Esophagus squamous epithelium (tissue), 5 donors: Measurements from ENCODE around the gene PDCD1LG2. TPM values are rescaled to one million over a fixed set of nuclear protein-coding genes. Genes with fewer than 3 reads are reported as not detected.
"Not testable (repeated sequence)": the region's sequence is repeated elsewhere in the genome, so short reads cannot be mapped to it uniquely, and the experiment has no call there.

Experiments used
- DNase-seq: peaks from one replicate; lab custom pipeline; 2025; lab: John Stamatoyannopoulos, UW
- H3K27ac ChIP-seq, 4 donors: fragments of 200-600 bp; sonication (generic); one replicate each; pipeline ENCODE4 v1.5.1; 2016 to 2019; ENCODE audit warnings: mild to moderate bottlenecking in 1 of 4
- H3K27me3 ChIP-seq, 4 donors: fragments of 200-600 bp; sonication (generic); 1 replicate in 3 of 4; 2 replicates in 1 of 4; pipeline versions ENCODE4 v1.5.1 to v1.6.0; 2017 to 2021; ENCODE audit warnings: antibody characterized with exemption in 1 of 4
- H3K36me3 ChIP-seq, 3 donors: fragments of 200-600 bp; sonication (generic); one replicate each; pipeline ENCODE4 v1.5.1; 2016 to 2019
- H3K4me1 ChIP-seq, 3 donors: fragments of 200-600 bp; sonication (generic); one replicate each; pipeline ENCODE4 v1.5.1; 2017 to 2019
- H3K4me3 ChIP-seq, 4 donors: fragments of 200-600 bp; sonication (generic); 1 replicate in 3 of 4; 2 replicates in 1 of 4; pipeline ENCODE4 v1.5.1; 2016 to 2019; ENCODE audit warnings: mild to moderate bottlenecking in 2 of 4, moderate library complexity in 1 of 4
- H3K9me3 ChIP-seq, 3 donors: fragments of 200-600 bp; sonication (generic); one replicate each; pipeline ENCODE4 v1.5.1; 2016 to 2019
- POLR2A ChIP-seq, 4 donors: fragments of 450-650 bp; IDR thresholded peaks; one replicate each; pipeline ENCODE4 v1.6.1; 2017; ENCODE audit warnings: antibody characterized with exemption in 4 of 4, mild to moderate bottlenecking in 4 of 4, moderate library complexity in 3 of 4
- WGBS, 2 donors: methylation state at CpG; one replicate each; pipeline ENCODE4 v1.1.5; 2018; 5-methylcytosine and 5-hydroxymethylcytosine counted together
- intact Hi-C: fragments of 100-400 bp; cut with DNase I; formaldehyde crosslinking; loops from one replicate; pipeline ENCODE4 v1.15.0; 2022
- total RNA-seq, 4 donors: library from RNA; depleted of rRNA; stranded (reverse); fragments of >200 nt; gene quantifications; one replicate each; pipeline ENCODE4 v1.1.0, GENCODE V29; 2016
- TF ChIP-seq, protein P1 (sequence below), 6 experiments: fragments of 450-650 bp in 4 of 6; fragments of 200-600 bp in 2 of 6; sonication (generic) in 2 of 6; IDR thresholded peaks; one replicate each; pipeline ENCODE4 v1.5.1; 2016 to 2019; ENCODE audit warnings: antibody characterized with exemption in 6 of 6, mild to moderate bottlenecking in 4 of 6, moderate library complexity in 4 of 6
- donor health status: DM: yes; HTN: yes; CAD: no.

The PDCD1LG2 gene
- total RNA-seq, 4 donors from 2014 or later: 0.23 to 3.6 (median 0.31) TPM

DNA sequence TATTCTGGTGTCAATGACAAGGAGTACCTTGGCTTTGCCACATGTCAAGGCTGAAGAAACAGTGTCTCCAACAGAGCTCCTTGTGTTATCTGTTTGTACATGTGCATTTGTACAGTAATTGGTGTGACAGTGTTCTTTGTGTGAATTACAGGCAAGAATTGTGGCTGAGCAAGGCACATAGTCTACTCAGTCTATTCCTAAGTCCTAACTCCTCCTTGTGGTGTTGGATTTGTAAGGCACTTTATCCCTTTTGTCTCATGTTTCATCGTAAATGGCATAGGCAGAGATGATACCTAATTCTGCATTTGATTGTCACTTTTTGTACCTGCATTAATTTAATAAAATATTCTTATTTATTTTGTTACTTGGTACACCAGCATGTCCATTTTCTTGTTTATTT, 40.2 kb upstream of the PDCD1LG2 start:
- Histone ChIP-seq H3K4me3 (no peak overlapping the region), H3K9me3 (no peaks in the 10 kb centered on the region), H3K36me3 (peaks cover 0 to 12% (median 0%) of the 10 kb centered on the region in 3 donors), H3K4me1 (no peaks in the 10 kb centered on the region), H3K27me3 (no peaks in the 10 kb centered on the region), H3K27ac (no peak overlapping the region)
- 72 to 100% methylated on average over 1 of the region's 1 CpG for WGBS, 2 donors
- no peak for DNase-seq
- TF ChIP-seq, protein P1, sequence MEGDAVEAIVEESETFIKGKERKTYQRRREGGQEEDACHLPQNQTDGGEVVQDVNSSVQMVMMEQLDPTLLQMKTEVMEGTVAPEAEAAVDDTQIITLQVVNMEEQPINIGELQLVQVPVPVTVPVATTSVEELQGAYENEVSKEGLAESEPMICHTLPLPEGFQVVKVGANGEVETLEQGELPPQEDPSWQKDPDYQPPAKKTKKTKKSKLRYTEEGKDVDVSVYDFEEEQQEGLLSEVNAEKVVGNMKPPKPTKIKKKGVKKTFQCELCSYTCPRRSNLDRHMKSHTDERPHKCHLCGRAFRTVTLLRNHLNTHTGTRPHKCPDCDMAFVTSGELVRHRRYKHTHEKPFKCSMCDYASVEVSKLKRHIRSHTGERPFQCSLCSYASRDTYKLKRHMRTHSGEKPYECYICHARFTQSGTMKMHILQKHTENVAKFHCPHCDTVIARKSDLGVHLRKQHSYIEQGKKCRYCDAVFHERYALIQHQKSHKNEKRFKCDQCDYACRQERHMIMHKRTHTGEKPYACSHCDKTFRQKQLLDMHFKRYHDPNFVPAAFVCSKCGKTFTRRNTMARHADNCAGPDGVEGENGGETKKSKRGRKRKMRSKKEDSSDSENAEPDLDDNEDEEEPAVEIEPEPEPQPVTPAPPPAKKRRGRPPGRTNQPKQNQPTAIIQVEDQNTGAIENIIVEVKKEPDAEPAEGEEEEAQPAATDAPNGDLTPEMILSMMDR (IDR thresholded peaks at IDR 0.05): no peak
- TF ChIP-seq POLR2A (IDR thresholded peaks at IDR 0.05): no peak
- intact Hi-C loops: no loop called here

DNA sequence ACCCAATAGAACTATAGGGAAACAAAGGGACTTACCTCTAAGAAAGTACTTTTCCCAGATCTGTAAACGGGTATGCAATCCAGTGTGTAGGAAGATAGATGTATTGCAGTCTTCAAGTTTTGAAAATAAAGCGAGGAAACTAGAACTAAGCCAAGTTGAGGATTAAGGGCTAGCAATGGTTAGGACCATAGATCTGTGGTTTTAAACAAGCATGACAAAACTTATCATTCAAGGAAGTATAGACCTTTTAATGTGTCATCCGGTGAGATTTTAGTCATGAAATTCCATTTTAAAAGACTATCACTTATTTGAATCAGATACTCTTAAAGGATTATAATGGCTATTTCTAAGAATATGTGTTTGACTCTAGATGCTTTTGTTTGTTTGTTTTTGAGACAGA, 39.5 kb upstream of the PDCD1LG2 start:
- TF ChIP-seq POLR2A (IDR thresholded peaks at IDR 0.05): no peak
- TF ChIP-seq, protein P1 (IDR thresholded peaks at IDR 0.05): no peak
- H3K4me1 ChIP-seq: no peaks in the 10 kb centered on the region
- no peak overlapping the region for H3K27ac ChIP-seq
- peaks cover 0 to 6% (median 0%) of the 10 kb centered on the region in 3 donors for H3K36me3 ChIP-seq
- H3K9me3 ChIP-seq: no peaks in the 10 kb centered on the region
- intact Hi-C loops: no loop called here
- no peak overlapping the region for H3K4me3 ChIP-seq
- 75 to 81% methylated on average over 3 of the region's 3 CpGs for WGBS, 2 donors
- no peaks in the 10 kb centered on the region for H3K27me3 ChIP-seq
- no peak for DNase-seq

DNA sequence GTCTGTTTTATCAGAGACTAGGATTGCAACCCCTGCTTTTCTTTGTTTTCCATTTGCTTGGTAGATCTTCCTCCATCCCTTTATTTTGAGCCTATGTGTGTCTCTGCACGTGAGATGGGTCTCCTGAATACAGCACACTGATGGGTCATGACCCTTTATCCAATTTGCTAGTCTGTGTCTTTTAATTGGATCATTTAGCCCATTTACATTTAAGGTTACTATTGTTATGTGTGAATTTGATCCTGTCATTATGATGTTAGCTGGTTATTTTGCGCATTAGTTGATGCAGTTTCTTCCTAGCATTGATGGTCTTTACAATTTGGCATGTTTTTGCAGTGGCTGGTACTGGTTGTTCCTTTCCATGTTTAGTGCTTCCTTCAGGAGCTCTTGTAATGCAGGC, 34.7 kb upstream of the PDCD1LG2 start:
- H3K4me1 ChIP-seq, DNase-seq, intact Hi-C loops, H3K4me3 ChIP-seq, H3K27me3 ChIP-seq, H3K27ac ChIP-seq, H3K36me3 ChIP-seq, H3K9me3 ChIP-seq: not testable (repeated sequence)
- 83 to 91% methylated on average over 2 of the region's 2 CpGs for WGBS, 2 donors

DNA sequence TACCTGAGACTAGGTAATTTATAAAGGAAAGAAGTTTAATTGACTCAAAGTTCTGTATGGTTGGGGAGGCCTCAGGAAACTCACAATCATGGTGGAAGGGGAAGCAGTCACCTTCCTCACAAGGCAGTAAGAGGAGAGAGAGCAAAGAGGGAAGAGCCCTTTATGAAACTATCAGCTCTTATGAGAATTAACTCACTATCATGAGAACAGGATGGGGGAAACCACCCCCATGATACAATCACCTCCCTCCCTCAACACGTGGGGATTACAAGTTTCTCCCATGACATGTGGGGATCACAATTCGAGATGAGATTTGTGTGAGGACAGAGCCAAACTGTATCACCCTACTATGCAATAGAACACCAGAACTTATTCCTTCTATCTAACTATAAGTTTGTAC, 32.1 kb upstream of the PDCD1LG2 start:
- WGBS, 2 donors: 55 to 73% methylated on average over 2 of the region's 2 CpGs
- Histone ChIP-seq H3K9me3 (peaks cover 0 to 4% (median 0%) of the 10 kb centered on the region in 3 donors), H3K4me1 (no peaks in the 10 kb centered on the region), H3K27me3 (no peaks in the 10 kb centered on the region), H3K36me3 (no peaks in the 10 kb centered on the region), H3K27ac (no peak overlapping the region), H3K4me3 (no peak overlapping the region)
- TF ChIP-seq, protein P1 (IDR thresholded peaks at IDR 0.05): no peak
- no peak for DNase-seq
- intact Hi-C loops: no loop called here

DNA sequence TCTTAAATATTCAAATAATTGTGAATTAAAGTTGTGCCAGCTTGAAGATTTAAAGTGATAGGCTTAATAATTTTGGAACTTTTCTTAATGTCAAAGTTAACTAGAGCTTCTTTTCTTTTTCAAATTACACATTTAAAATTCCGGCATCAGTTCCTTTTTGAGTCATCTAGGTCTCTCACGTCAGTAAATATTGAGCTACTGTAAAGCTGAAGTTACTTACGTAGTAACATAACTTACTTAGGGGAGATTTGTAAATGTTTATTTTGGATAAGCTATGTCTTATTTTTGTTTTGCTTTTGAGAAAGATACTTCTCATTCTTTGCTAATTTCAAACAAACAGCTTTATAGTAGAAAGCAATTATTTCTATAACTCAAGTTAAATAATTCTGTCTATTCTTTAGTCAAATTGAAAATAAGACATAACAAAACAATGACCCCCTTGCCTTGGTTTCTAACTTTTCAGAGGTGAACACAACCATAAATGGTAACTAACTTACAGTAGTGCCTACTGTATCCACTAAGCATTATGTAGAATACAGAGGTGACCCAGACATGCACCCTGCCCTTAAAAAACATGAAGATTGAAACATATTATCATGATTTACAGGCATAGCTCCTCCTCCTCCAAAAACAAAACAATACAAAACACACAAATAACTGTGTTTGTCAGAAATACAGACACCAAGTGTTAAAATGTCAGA, 30.2 kb upstream of the PDCD1LG2 start:
- Histone ChIP-seq H3K36me3 (no peaks in the 10 kb centered on the region), H3K9me3 (peaks cover 0 to 4% (median 0%) of the 10 kb centered on the region in 3 donors), H3K4me1 (no peaks in the 10 kb centered on the region), H3K27me3 (no peaks in the 10 kb centered on the region), H3K4me3 (no peak overlapping the region), H3K27ac (no peak overlapping the region)
- intact Hi-C loops: no loop called here
- WGBS, 2 donors: 73 to 81% methylated on average over 3 of the region's 3 CpGs
- TF ChIP-seq, protein P1 (IDR thresholded peaks at IDR 0.05): no peak
- TF ChIP-seq POLR2A (IDR thresholded peaks at IDR 0.05): no peak
- no peak for DNase-seq
